Calu3 (cell line): ENCODE measurements around the gene PRKN. TPM values are rescaled to one million over a fixed set of nuclear protein-coding genes. Genes with fewer than 3 reads are reported as not detected.
"Not testable (repeated sequence)": the region's sequence is repeated elsewhere in the genome, so short reads cannot be mapped to it uniquely, and the experiment has no call there.

Experiments
- BruUV-seq: library from RNA; stranded (reverse); fragments of 400-500 nt; replicated peaks from 2 replicates; lab custom pipeline; 2021; lab: Mats Ljungman, UMichigan
- CTCF ChIA-PET: fragments of 300-600 bp; sonication (Branson Sonifier 250); formaldehyde crosslinking; loops from one replicate; lab custom pipeline; 2022; ENCODE audit warnings: antibody characterized with exemption; lab: Charles Lee
- DNase-seq: peaks from one replicate; pipeline ENCODE4 v3.0.0; 2022
- H3K27ac Mint-ChIP-seq: one replicate; pipeline ENCODE4 v1.8.0; 2022; ENCODE audit warnings: mixed read lengths; ENCODE audit not compliant: unreplicated experiment
- H3K27me3 Mint-ChIP-seq: one replicate; pipeline ENCODE4 v1.8.0; 2022; ENCODE audit warnings: mixed read lengths; ENCODE audit not compliant: unreplicated experiment
- H3K36me3 Mint-ChIP-seq: one replicate; pipeline ENCODE4 v1.8.0; 2022; ENCODE audit warnings: mild to moderate bottlenecking, moderate library complexity, mixed read lengths; ENCODE audit not compliant: insufficient read depth, unreplicated experiment
- H3K4me1 Mint-ChIP-seq: one replicate; pipeline ENCODE4 v1.8.0; 2022; ENCODE audit warnings: mild to moderate bottlenecking, low read depth, mixed read lengths; ENCODE audit not compliant: unreplicated experiment
- H3K4me3 Mint-ChIP-seq: one replicate; pipeline ENCODE4 v1.8.0; 2022; ENCODE audit warnings: mild to moderate bottlenecking, low read depth, moderate library complexity, mixed read lengths; ENCODE audit not compliant: unreplicated experiment
- H3K9me3 Mint-ChIP-seq: one replicate; pipeline ENCODE4 v1.8.0; 2022; ENCODE audit warnings: low read depth, mixed read lengths; ENCODE audit not compliant: unreplicated experiment
- intact Hi-C: fragments of 100-400 bp; cut with micrococcal nuclease; formaldehyde crosslinking; loops from one replicate; pipeline ENCODE4 v1.10.0; 2022; ENCODE audit not compliant: unreplicated experiment
- total RNA-seq: library from RNA; stranded (reverse); gene quantifications from 2 replicates; pipeline ENCODE4 v1.2.3, GENCODE V29; 2022
- TF ChIP-seq, protein P1 (sequence below): fragments of 200-600 bp; IDR thresholded peaks from one replicate; pipeline ENCODE4 v1.8.0; 2022; ENCODE audit warnings: antibody characterized with exemption; ENCODE audit not compliant: unreplicated experiment

The PRKN gene
- total RNA-seq, 1 experiment from 2014 or later: 3.8 TPM

DNA sequence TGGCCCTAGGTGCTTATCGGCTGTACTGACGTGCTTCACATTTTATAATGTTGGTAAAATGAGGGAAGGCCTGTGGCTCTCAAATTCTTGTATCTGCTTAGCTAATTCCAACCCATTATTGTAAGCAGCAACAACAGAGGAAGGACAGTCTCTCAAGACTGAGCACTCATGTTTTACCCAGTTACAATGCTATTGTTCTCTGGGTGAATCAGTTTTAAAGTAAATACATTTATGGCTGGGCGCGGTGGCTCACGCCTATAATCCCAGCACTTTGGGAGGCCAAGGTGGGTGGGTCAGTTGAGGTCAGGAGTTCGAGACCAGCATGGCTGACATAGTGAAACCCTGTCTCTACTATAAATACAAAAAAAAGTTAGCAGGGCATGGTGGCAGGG is 194.6 kb downstream of the PRKN start:
- TF ChIP-seq, protein P1, sequence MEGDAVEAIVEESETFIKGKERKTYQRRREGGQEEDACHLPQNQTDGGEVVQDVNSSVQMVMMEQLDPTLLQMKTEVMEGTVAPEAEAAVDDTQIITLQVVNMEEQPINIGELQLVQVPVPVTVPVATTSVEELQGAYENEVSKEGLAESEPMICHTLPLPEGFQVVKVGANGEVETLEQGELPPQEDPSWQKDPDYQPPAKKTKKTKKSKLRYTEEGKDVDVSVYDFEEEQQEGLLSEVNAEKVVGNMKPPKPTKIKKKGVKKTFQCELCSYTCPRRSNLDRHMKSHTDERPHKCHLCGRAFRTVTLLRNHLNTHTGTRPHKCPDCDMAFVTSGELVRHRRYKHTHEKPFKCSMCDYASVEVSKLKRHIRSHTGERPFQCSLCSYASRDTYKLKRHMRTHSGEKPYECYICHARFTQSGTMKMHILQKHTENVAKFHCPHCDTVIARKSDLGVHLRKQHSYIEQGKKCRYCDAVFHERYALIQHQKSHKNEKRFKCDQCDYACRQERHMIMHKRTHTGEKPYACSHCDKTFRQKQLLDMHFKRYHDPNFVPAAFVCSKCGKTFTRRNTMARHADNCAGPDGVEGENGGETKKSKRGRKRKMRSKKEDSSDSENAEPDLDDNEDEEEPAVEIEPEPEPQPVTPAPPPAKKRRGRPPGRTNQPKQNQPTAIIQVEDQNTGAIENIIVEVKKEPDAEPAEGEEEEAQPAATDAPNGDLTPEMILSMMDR: no peak
- H3K36me3 Mint-ChIP-seq: no peaks in the 10 kb centered on the region
- no peak overlapping the region for H3K4me3 Mint-ChIP-seq
- DNase-seq: no peak
- no peaks in the 10 kb centered on the region for H3K4me1 Mint-ChIP-seq
- no peaks in the 10 kb centered on the region for H3K9me3 Mint-ChIP-seq
- H3K27ac Mint-ChIP-seq: no peak overlapping the region
- H3K27me3 Mint-ChIP-seq: no peaks in the 10 kb centered on the region
- intact Hi-C loops: no loop called here
- no TSS peak for BruUV-seq
- CTCF ChIA-PET: no interaction called here

DNA sequence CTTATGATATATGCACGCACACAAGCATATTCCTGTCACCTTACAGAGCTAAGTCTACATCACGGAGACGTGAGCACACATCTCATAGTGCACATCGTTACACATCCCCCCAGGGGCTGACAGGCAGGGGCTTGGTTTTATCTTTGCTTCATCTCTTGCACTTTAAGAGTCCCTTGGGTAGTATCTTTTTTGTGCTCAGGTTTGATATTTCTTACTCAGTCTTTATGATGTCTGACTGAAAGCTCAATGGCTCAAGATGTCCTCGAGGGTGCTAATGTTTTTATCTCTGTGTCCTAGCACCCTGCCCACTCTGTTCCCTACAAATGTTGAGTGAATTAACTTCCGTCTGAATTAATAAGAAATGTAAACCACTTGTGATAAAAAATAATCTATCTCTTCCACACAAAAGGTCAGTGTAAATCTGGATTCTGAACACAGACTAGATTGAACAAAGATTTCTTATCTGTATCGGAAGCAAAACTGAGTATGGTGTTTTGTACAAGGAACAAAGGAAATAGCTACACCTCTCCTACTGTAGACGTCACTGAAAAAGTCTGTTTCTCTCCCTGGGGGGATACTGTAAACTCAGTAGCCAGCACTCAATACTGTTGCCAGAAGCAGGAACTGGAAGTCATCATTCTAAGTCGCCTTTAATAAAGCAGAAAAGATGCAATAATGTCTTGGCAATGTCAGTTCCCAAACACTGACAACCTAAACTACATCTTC is 195.1 kb downstream of the PRKN start:
- H3K9me3 Mint-ChIP-seq: no peaks in the 10 kb centered on the region
- CTCF ChIA-PET: no interaction called here
- intact Hi-C loops: no loop called here
- DNase-seq: no peak
- no peaks in the 10 kb centered on the region for H3K27me3 Mint-ChIP-seq
- BruUV-seq: no TSS peak
- TF ChIP-seq, protein P1: no peak
- no peak overlapping the region for H3K27ac Mint-ChIP-seq
- no peak overlapping the region for H3K4me3 Mint-ChIP-seq
- H3K36me3 Mint-ChIP-seq: no peaks in the 10 kb centered on the region
- H3K4me1 Mint-ChIP-seq: no peaks in the 10 kb centered on the region

- H3K9me3 Mint-ChIP-seq, BruUV-seq, H3K4me3 Mint-ChIP-seq, H3K4me1 Mint-ChIP-seq, H3K36me3 Mint-ChIP-seq, DNase-seq, H3K27me3 Mint-ChIP-seq, intact Hi-C loops, H3K27ac Mint-ChIP-seq, CTCF ChIA-PET: not testable (repeated sequence)
Measured at GRCh38 chr6:162531391-162531790, 196.2 kb downstream of the PRKN start.

DNA sequence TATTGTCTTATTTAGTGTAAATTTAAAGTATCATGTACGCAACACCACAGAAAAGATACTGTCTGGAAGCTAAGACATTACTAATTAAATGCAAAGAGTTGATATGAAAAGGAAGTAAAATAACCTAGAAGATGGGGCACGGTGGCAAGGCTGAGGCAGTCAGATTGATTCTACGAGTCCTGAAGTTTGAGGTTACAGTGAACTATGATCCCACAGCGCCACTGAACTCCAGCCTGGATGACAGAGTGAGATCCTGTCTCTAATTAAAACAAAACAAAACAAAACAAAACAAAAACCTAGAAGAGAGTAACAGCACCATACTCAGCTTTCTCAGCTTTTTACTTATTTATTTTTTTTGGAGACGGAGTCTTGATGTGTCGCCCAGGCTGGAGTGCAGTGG is 199.0 kb downstream of the PRKN start:
- no peak for DNase-seq
- no TSS peak for BruUV-seq

DNA sequence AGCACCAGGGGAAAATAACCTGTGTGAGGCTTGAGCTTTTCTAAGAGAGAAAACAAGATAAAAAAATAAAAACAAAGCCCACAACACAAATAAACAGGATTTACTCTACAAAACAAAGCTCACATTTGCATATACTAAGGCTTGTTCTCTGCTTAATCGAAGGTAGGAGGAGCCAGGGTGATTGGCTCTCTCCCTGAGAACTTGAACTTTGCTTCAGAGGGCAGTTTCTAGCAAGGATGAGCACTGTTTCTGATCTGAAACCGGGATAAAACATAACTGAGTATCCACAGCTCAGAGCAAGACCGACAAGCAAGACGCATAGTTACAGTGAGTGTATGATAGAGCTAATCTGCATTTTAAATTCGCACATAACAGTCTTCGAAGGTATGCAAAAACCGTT is 200.6 kb downstream of the PRKN start:
- CTCF ChIA-PET: no interaction called here
- intact Hi-C loops: no loop called here

More for the DNA sequence above, 199.0 kb downstream of the PRKN start:
- intact Hi-C loops: no loop called here
- Mint-ChIP-seq H3K36me3 (no peaks in the 10 kb centered on the region), H3K4me3 (no peak overlapping the region), H3K27me3 (no peaks in the 10 kb centered on the region), H3K27ac (no peak overlapping the region), H3K9me3 (no peaks in the 10 kb centered on the region), H3K4me1 (no peaks in the 10 kb centered on the region)
- TF ChIP-seq, protein P1: no peak
- CTCF ChIA-PET: no interaction called here

More for the DNA sequence above, 200.6 kb downstream of the PRKN start:
- Mint-ChIP-seq H3K9me3 (no peaks in the 10 kb centered on the region), H3K4me3 (no peak overlapping the region), H3K36me3 (no peaks in the 10 kb centered on the region), H3K4me1 (no peaks in the 10 kb centered on the region), H3K27ac (no peak overlapping the region), H3K27me3 (no peaks in the 10 kb centered on the region)
- no peak for DNase-seq
- BruUV-seq: no TSS peak
- TF ChIP-seq, protein P1: no peak
